CD4-positive, CD25-positive, alpha-beta regulatory T cell (primary cell): ENCODE results near the gene AGAP6. TPM values are rescaled to one million over a fixed set of nuclear protein-coding genes. Genes with fewer than 3 reads are reported as not detected.
"Not testable (repeated sequence)": the region's sequence is repeated elsewhere in the genome, so short reads cannot be mapped to it uniquely, and the experiment has no call there.

ENCODE experiments used
- ATAC-seq, 2 donors: fragments of 150-1000 bp; cut with Tn5 transposase; one replicate each; pipeline ENCODE4 v1.10.0; 2021; ENCODE audit warnings: low read depth in 2 of 2, moderate number of reproducible peaks in 2 of 2, moderate library complexity in 1 of 2
- DNase-seq, 3 donors: peaks; one replicate each; pipeline versions ENCODE4 v3.0.0 to v3.0.0-alpha.2; 2012 to 2022; ENCODE audit warnings: mixed read lengths in 1 of 3
- H3K27ac ChIP-seq: one replicate; pipeline ENCODE4 v1.7.0; 2013; ENCODE audit warnings: mild to moderate bottlenecking, low read length; ENCODE audit not compliant: insufficient read depth, poor library complexity, severe bottlenecking
- H3K27me3 ChIP-seq: one replicate; pipeline ENCODE4 v1.7.0; 2013; ENCODE audit warnings: low read length; ENCODE audit not compliant: control insufficient read depth, insufficient read depth
- H3K36me3 ChIP-seq: one replicate; pipeline ENCODE4 v1.7.0; 2013; ENCODE audit warnings: mild to moderate bottlenecking, low read length, moderate library complexity; ENCODE audit not compliant: control insufficient read depth, insufficient read depth
- H3K4me1 ChIP-seq: 2 replicates; pipeline ENCODE4 v1.7.0; 2013; ENCODE audit warnings: mild to moderate bottlenecking, low read length; ENCODE audit not compliant: insufficient read depth, control insufficient read depth, poor library complexity, severe bottlenecking
- H3K4me3 ChIP-seq: one replicate; pipeline ENCODE4 v1.7.0; 2013; ENCODE audit warnings: low read depth, mild to moderate bottlenecking, low read length, moderate library complexity
- H3K9me3 ChIP-seq, 2 experiments: 1 replicate in 1 of 2; 2 replicates in 1 of 2; pipeline ENCODE4 v1.7.0; 2013; ENCODE audit warnings: low read length in 2 of 2, mild to moderate bottlenecking in 1 of 2, moderate library complexity in 1 of 2; ENCODE audit not compliant: control insufficient read depth in 2 of 2
- H3K27ac Mint-ChIP-seq, 3 donors: one replicate each; pipeline ENCODE4 v1.8.0; 2020 to 2022; ENCODE audit warnings: mild to moderate bottlenecking in 3 of 3, mixed read lengths in 3 of 3, moderate library complexity in 2 of 3
- H3K27me3 Mint-ChIP-seq: one replicate; pipeline ENCODE4 v1.8.0; 2022; ENCODE audit warnings: mild to moderate bottlenecking, mixed read lengths
- H3K36me3 Mint-ChIP-seq: one replicate; pipeline ENCODE4 v1.8.0; 2020; ENCODE audit warnings: mixed read lengths
- H3K4me1 Mint-ChIP-seq, 4 donors: one replicate each; pipeline ENCODE4 v1.8.0; 2020 to 2022; ENCODE audit warnings: mixed read lengths in 4 of 4, mild to moderate bottlenecking in 1 of 4
- H3K4me3 Mint-ChIP-seq, 4 donors: one replicate each; pipeline ENCODE4 v1.8.0; 2020 to 2022; ENCODE audit warnings: mild to moderate bottlenecking in 4 of 4, mixed read lengths in 4 of 4, moderate library complexity in 3 of 4
- H3K9me3 Mint-ChIP-seq, 7 donors: one replicate each; pipeline ENCODE4 v1.8.0; 2020 to 2022; ENCODE audit warnings: mixed read lengths in 7 of 7, mild to moderate bottlenecking in 3 of 7, moderate library complexity in 2 of 7
- polyA plus RNA-seq, 4 donors: library from polyadenylated mRNA; unstranded; fragments of 300-500 nt; fragmentation: Illumina TruSeq; gene quantifications; one replicate each; pipeline ENCODE4 v1.2.3, GENCODE V29; 2021
- total RNA-seq: library from RNA; stranded (reverse); gene quantifications from one replicate; pipeline ENCODE4 v1.2.3, GENCODE V29; 2022

AGAP6 gene
- total and polyA plus RNA-seq, 5 donors from 2014 or later: 0.26 to 18.9 (median 0.77) TPM

DNA sequence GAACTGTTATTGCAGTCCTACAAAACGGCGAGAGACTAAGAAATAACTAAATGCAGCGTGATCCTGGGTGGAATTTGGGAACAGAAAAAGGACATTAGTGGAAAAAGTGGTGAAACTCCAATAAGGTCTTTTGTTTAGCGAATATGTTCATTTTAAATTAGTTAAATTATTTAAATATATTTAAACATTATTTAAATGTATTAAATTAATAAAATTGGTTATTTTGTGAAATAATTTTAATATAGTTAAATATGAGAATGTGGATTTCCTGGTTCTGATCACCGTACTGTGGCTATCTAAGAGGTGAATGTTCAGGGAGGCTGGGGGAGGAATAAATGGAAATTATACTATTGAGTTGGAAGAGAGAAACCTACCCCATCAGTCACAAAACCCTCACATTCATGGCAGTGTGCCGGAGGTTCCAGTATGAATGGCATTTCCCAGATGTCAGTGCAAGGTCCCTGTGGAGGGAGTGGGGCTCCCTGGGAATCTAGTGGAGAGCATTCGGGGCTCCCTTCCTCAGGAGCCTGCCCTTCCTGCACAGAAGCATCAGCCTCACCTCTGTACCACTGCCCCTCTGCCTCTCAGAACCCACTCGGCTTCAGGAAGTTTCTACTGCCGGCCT lies 27.5 kb downstream of the AGAP6 start:
- ATAC-seq, H3K27ac ChIP-seq, H3K9me3 Mint-ChIP-seq, H3K4me3 Mint-ChIP-seq, H3K36me3 ChIP-seq, H3K9me3 ChIP-seq, H3K27me3 ChIP-seq, H3K4me1 ChIP-seq, H3K27me3 Mint-ChIP-seq, H3K4me1 Mint-ChIP-seq, DNase-seq, H3K36me3 Mint-ChIP-seq, H3K4me3 ChIP-seq, H3K27ac Mint-ChIP-seq: not testable (repeated sequence)

GRCh38 chr10:50016926-50017325 lies 28.7 kb downstream of the AGAP6 start:
- not testable (repeated sequence) for H3K27me3 ChIP-seq, H3K27ac ChIP-seq, H3K27ac Mint-ChIP-seq, H3K36me3 ChIP-seq, H3K4me3 ChIP-seq, H3K9me3 Mint-ChIP-seq, ATAC-seq, H3K27me3 Mint-ChIP-seq, H3K4me1 Mint-ChIP-seq, H3K9me3 ChIP-seq, H3K4me3 Mint-ChIP-seq, DNase-seq, H3K4me1 ChIP-seq, H3K36me3 Mint-ChIP-seq

- H3K27me3 ChIP-seq: not testable (repeated sequence)
These were observed 29.4 kb downstream of the AGAP6 start for GRCh38 chr10:50017646-50018045.

DNA sequence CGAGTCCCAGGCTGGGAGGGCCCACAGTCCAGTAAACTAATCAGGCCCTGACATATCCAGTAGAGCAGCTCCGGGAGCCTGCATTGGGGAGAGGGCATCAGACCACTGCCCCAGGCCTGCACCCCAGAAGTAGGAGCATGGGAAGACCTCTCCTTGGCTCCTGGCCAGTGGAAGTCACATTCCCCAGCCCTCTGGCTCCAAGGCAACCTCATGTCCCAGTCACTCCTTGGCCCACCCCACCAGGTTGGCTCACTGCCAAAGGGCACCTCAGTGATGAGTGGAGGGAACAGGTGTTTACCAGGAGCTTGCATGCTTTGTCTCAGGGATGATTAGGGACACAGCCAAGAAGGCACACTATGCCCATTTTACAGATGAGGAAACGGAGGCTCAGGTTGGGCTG lies 31.1 kb downstream of the AGAP6 start:
- ATAC-seq, H3K4me1 Mint-ChIP-seq, H3K9me3 Mint-ChIP-seq, H3K27me3 ChIP-seq, H3K4me1 ChIP-seq, H3K36me3 ChIP-seq, H3K27me3 Mint-ChIP-seq, H3K4me3 Mint-ChIP-seq, H3K4me3 ChIP-seq, H3K36me3 Mint-ChIP-seq, H3K27ac ChIP-seq, H3K9me3 ChIP-seq, H3K27ac Mint-ChIP-seq, DNase-seq: not testable (repeated sequence)

More at GRCh38 chr10:50017646-50018045, 29.4 kb downstream of the AGAP6 start:
- ATAC-seq, H3K4me3 ChIP-seq, H3K9me3 Mint-ChIP-seq, H3K36me3 Mint-ChIP-seq, H3K27ac Mint-ChIP-seq, H3K27ac ChIP-seq, H3K4me3 Mint-ChIP-seq, H3K27me3 Mint-ChIP-seq, H3K4me1 ChIP-seq, DNase-seq, H3K9me3 ChIP-seq, H3K36me3 ChIP-seq, H3K4me1 Mint-ChIP-seq: not testable (repeated sequence)

DNA sequence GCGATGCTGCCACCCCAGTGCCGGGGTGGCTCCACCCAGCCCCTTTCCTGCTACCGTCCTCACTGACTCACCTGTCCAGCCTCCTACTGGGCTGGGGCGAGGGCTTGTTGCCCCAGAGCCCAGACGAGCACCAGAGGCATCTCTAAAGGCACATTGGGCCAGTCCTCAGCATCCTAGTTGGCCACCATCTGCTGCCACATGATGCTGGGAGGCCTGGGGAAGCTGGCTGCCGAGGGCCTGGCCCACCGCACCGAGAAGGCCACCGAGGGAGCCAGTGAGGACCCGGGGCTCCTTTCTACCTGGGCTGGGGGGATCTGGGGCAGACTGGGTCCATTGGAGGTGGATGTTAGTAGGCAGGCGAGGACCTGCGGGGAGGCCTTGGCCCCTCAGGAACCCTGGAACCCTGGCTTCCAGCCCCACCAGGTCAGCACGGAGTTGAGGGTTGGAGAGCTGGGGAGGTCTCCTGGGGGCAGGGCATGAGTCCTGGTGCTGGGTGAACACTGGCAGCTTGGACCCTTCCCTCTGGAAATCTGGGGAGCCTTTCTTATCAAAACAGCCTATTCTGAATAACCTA lies 32.3 kb downstream of the AGAP6 start:
- not testable (repeated sequence) for DNase-seq, ATAC-seq, H3K4me1 ChIP-seq, H3K36me3 Mint-ChIP-seq, H3K9me3 Mint-ChIP-seq, H3K27me3 ChIP-seq, H3K4me3 ChIP-seq, H3K27ac ChIP-seq, H3K4me3 Mint-ChIP-seq, H3K27me3 Mint-ChIP-seq, H3K36me3 ChIP-seq, H3K9me3 ChIP-seq, H3K27ac Mint-ChIP-seq, H3K4me1 Mint-ChIP-seq

DNA sequence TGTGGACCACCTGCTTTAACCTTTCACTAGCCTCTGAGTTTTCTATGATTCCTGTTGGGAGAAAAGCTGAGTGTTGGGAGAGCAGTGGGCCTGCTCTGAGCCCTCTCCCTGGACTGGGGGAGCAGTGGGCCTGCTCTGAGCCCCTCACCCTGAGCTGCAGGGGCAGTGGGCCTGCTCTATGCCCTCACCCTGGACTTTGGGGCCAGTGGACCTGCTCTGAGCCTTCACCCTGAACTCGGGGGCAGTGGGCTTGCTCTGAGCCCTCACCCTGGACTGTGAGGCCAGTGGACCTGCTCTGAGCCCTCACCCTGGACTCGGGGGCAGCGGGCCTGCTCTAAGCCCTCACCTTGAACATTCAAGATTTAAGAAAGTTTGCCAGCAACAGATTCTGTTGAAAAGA lies 33.4 kb downstream of the AGAP6 start:
- Histone ChIP-seq H3K4me1 (no peaks in the 10 kb centered on the region), H3K9me3 (no peaks in the 10 kb centered on the region), H3K36me3 (no peaks in the 10 kb centered on the region), H3K27ac (no peak overlapping the region), H3K4me3 (no peak overlapping the region), H3K27me3 (peaks cover 3% of the 10 kb centered on the region)
- no peaks in the 10 kb centered on the region for H3K4me1 Mint-ChIP-seq
- no peak overlapping the region for H3K27ac Mint-ChIP-seq
- no peak for DNase-seq
- H3K27me3 Mint-ChIP-seq: peaks cover 14% of the 10 kb centered on the region
- no peak for ATAC-seq
- no peaks in the 10 kb centered on the region for H3K9me3 Mint-ChIP-seq
- H3K4me3 Mint-ChIP-seq: no peak overlapping the region
- H3K36me3 Mint-ChIP-seq: peaks cover 3% of the 10 kb centered on the region

DNA sequence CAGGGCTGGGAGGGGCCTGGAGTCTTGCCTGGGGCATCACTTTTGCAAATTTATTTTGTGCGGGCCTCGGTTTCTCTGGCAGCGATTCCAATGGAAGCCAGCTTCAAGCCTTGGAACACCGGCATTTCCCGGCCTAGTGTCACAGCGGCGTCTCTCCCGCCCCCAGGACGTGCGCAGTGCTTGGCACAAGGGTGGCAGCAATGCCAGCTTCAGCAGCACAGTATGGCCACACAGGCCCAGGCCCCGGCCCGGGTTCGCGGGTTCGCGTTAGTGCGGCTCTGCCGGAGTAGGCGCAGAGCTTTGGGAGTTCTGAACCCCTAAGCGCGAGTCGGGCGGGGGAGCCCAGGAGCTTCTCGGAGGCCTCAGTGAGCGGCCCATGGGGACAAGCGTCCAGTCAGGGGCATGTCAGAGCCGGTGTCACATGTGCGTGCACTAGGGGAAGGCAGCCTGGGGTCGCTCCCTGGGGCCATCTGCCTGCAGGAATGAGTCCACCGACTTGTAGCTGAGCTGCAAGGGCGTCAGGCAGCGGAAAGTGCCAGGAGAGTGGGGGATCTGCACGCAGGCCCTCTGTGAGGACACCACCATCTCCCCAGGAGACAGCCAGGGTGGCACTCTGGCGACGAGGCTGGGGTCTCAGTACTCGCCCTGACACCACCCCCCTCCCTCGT lies 36.6 kb downstream of the AGAP6 start:
- not testable (repeated sequence) for H3K27me3 ChIP-seq, H3K27ac ChIP-seq, H3K36me3 ChIP-seq, H3K4me3 Mint-ChIP-seq, ATAC-seq, H3K36me3 Mint-ChIP-seq, H3K9me3 Mint-ChIP-seq, H3K27ac Mint-ChIP-seq, H3K4me3 ChIP-seq, DNase-seq, H3K9me3 ChIP-seq, H3K4me1 Mint-ChIP-seq, H3K4me1 ChIP-seq
- peaks cover 30% of the 10 kb centered on the region for H3K27me3 Mint-ChIP-seq

DNA sequence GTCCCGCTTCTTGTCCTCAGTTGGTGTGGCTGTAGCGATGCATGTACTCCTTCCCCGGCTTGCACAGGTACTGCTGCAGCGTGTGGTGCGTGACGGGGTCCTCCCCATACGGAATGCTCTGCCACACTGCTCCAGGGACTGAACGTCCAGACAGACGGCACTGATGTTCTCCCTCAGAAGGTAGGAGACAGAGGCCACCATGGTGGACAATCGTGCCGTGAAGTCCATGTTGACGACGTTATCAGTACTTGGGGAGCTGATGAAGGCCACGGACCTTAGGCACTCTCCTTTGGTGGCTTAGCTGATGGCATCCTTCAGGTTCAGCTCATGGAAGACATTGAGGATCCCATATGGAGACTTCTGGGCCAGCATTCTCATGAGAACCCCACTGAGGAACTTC lies 37.4 kb downstream of the AGAP6 start:
- H3K4me3 ChIP-seq: no peak overlapping the region
- no peak for ATAC-seq
- peaks cover 3% of the 10 kb centered on the region for H3K36me3 Mint-ChIP-seq
- no peak for DNase-seq
- no peak overlapping the region for H3K27ac Mint-ChIP-seq
- no peaks in the 10 kb centered on the region for H3K36me3 ChIP-seq
- H3K9me3 Mint-ChIP-seq: no peaks in the 10 kb centered on the region
- H3K9me3 ChIP-seq: no peaks in the 10 kb centered on the region
- H3K4me1 ChIP-seq: no peaks in the 10 kb centered on the region
- peaks cover 3% of the 10 kb centered on the region for H3K27me3 ChIP-seq
- no peak overlapping the region for H3K4me3 Mint-ChIP-seq
- H3K27ac ChIP-seq: no peak overlapping the region
- H3K4me1 Mint-ChIP-seq: no peaks in the 10 kb centered on the region
- H3K27me3 Mint-ChIP-seq: peaks cover 33% of the 10 kb centered on the region
